HG03066 (cell line): Measurements from ENCODE around the gene UQCR11.

Experiments
- ATAC-seq: cut with Tn5 transposase; IDR thresholded peaks from one replicate; pipeline ENCODE4 v1.9.1; 2021; ENCODE audit warnings: low read depth; ENCODE audit not compliant: unreplicated experiment

The UQCR11 gene

GRCh38 chr19:1592755-1593500 lies 12.3 kb downstream of the UQCR11 start, which contains the start of gene MBD3:
Gene MBD3 (minus strand): TSS chr19:1592865. CDS start chr19:1592631, 234 bp downstream.
- peak; percentile 60 for ATAC-seq

GRCh38 chr19:1592024-1592754 lies 13.1 kb downstream of the UQCR11 start:
- ATAC-seq: peak; percentile 53

- ATAC-seq: no peak
These were observed 13.7 kb downstream of the UQCR11 start for GRCh38 chr19:1591421-1592023.

GRCh38 chr19:1590641-1591397 lies 14.4 kb downstream of the UQCR11 start:
- no peak for ATAC-seq

GRCh38 chr19:1587872-1588271 lies 17.4 kb downstream of the UQCR11 start:
- no peak for ATAC-seq

- ATAC-seq: no peak
These were observed 20.1 kb downstream of the UQCR11 start for GRCh38 chr19:1585243-1585580.

GRCh38 chr19:1584500-1585242 lies 20.6 kb downstream of the UQCR11 start:
- no peak for ATAC-seq

- no peak for ATAC-seq
These were observed 23.1 kb downstream of the UQCR11 start for GRCh38 chr19:1582201-1582600.

- no peak for ATAC-seq
These were observed 24.3 kb downstream of the UQCR11 start for GRCh38 chr19:1580957-1581356.

- no peak for ATAC-seq
These were observed 24.9 kb downstream of the UQCR11 start for GRCh38 chr19:1580382-1580781.

GRCh38 chr19:1579222-1579621 lies 26.0 kb downstream of the UQCR11 start:
- no peak for ATAC-seq

GRCh38 chr19:1577929-1578618 lies 27.2 kb downstream of the UQCR11 start:
- no peak for ATAC-seq

GRCh38 chr19:1577090-1577928 lies 28.0 kb downstream of the UQCR11 start:
- ATAC-seq: no peak

GRCh38 chr19:1576242-1577089 lies 28.8 kb downstream of the UQCR11 start:
- ATAC-seq: no peak

- no peak for ATAC-seq
These were observed 29.7 kb downstream of the UQCR11 start for GRCh38 chr19:1575323-1576241.

- ATAC-seq: no peak
These were observed 30.7 kb downstream of the UQCR11 start for GRCh38 chr19:1574354-1575136.
